HG03159 (cell line): ENCODE data around the gene TBC1D1.

ENCODE experiments used
- ATAC-seq: cut with Tn5 transposase; IDR thresholded peaks from one replicate; pipeline ENCODE4 v1.9.1; 2021; ENCODE audit warnings: mild to moderate bottlenecking, moderate library complexity; ENCODE audit not compliant: unreplicated experiment

Gene TBC1D1

DNA sequence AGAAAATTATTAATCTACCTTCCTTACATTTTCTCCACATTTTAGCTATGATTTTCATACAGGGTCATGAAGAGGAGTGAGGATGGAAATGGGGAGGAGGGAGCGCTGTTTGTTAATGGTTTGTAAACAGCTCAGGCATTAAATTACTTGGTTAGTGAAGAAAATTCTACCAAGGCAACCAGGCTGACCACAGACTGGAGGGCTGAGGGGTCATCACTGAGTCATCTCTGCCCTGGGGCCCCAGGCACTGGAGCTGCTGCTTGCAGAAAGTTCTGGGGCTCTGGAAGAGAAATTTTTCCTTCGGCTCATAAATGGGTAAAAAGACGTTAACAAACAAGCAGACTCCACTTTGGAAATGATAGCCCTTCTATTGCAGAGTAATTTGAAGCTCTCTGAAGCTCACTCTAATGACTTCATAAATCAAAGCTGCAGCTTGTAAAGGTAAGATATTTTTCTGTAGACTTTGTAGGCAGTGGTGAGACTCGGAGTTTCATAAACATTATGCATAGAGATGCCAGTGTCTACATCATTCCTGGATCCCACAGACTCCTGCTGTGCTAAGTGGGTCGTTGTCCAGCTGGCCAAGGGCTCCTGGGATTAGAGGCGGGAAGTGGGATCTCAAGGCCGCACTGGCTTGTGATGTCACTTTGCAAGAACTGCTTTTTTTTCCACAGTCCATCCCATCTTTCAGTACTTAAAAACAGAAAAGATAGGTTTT is 228.9 kb downstream of the TBC1D1 start:
- ATAC-seq = no peak

DNA sequence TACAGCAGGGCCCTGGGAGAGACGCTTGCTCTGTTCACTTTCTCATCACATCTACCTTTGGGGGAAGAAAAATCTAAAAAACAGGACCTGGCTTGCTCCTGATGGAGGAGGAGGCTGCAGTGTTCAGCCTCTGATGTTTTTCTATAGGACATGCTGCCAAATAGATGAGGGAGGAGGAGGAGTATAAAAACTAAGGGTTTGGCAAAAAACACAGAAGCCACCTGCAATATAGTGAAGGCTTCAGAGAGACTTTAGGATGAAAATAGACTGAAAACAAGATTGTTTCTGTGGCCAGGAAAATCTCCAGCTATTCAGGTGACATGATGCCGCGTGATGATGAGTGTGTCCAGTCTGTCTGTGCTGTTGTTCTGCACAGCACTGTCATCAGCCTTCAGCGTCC is 229.9 kb downstream of the TBC1D1 start:
- ATAC-seq = no peak

- ATAC-seq = no peak
These were observed 231.2 kb downstream of the TBC1D1 start for GRCh38 chr4:38122060-38122459.

DNA sequence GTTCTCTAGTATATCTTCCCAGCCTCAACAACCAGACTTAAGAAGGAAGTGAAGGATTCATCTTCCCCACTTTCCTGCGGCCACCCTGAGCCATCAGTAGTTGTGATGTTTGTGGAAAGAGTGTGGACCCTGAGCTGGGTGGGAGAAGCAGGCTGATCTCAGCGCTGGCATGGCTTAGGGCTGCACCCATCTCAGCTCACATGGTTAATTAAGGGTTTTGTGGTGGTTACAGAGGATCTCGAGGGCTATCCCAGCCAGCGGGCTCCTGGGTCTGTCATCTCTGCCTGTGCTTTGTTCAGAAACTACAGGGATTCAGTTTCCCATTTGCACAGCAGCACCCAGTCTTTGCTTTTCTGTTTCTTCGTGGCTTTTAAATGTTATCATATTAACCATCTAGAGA is 232.7 kb downstream of the TBC1D1 start:
- no peak for ATAC-seq

- no peak for ATAC-seq
These were observed 234.1 kb downstream of the TBC1D1 start for GRCh38 chr4:38124961-38125360.

DNA sequence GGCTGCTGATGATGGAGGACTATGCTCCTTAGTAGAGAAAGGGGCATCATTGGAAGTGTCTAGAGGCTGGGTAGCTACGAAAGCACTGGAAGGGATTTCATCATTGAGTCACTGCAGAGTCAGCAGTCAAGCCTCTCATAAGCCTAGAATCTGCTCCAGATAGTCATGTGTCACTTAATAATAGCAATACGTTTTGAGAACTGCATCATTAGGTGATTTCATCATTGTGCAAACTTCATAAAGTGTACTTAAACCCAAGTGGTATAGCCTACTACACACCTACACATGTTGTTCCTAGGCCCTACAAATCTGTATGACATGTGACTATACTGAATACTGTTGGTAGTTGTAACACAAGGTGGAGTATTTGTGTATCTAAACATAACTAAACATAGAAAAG is 234.9 kb downstream of the TBC1D1 start:
- ATAC-seq = no peak

- peak; percentile 35 for ATAC-seq
These were observed 237.9 kb downstream of the TBC1D1 start for GRCh38 chr4:38128478-38129459.

- no peak for ATAC-seq
These were observed 238.8 kb downstream of the TBC1D1 start for GRCh38 chr4:38129460-38130227.

- ATAC-seq = no peak
These were observed 240.0 kb downstream of the TBC1D1 start for GRCh38 chr4:38130884-38131283.

GRCh38 chr4:38131371-38132091 is 240.6 kb downstream of the TBC1D1 start:
- peak; percentile 36 for ATAC-seq

DNA sequence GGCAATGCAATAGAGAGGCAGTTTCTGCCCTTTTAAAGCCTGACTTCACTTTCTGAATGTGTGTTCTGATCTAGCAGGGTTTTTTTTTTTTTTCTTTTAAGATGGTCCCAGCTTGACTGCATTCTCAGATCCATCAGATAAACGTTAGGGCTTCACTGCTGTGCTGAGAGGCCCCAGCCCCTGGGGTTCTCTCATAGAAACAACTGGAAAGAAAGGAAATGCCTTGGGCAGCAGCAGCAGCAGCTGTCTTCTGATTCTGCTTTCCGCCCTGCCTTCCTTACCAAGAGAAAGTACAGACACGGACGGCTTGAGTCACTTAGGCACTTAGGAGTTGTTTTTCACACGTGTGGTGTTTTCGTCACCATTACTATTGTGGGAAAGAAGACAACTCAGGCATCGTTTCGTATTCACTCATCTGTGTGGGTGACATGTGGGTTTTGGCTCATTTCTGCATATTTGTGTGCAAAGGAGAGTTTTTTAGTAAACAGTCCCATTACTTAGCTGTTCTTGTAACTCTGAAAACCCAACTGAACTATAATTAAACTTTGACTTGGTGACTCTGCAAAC is 241.3 kb downstream of the TBC1D1 start:
- ATAC-seq = peak; percentile 79

DNA sequence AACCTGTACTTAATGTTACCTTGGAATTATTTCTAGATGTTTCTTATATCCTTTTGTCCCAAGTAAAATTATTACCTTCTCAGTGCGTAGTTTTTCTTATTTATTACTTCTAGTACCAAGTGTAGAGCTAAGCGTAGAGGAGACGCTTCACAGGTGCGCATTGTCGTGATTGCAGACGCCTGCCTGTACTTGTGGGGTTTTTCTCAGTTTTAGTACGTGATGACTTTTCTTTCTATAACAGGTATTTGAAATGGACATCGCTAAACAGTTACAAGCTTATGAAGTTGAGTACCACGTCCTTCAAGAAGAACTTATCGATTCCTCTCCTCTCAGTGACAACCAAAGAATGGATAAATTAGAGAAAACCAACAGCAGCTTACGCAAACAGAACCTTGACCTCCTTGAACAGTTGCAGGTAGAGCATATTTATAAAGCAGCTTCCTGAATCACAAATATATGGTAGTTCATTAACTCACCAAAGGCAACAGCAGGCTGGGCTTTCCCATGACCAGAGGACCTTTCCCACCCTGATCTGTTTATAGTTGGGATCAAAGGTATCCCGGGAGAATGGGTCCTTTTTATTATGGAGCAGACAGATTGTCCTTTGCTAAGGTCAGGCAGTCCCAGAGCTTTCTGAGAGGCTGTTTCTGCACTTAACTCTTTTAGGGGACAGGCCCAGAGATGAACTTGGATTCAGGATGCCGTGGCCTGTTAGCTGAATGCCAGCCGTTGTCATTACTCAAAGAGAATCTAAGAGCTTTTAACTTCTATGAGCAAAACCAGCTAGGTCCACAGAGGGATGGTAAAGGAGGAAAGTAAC is 242.2 kb downstream of the TBC1D1 start:
- ATAC-seq = no peak

- ATAC-seq = no peak
These were observed 243.0 kb downstream of the TBC1D1 start for GRCh38 chr4:38133711-38134480.

DNA sequence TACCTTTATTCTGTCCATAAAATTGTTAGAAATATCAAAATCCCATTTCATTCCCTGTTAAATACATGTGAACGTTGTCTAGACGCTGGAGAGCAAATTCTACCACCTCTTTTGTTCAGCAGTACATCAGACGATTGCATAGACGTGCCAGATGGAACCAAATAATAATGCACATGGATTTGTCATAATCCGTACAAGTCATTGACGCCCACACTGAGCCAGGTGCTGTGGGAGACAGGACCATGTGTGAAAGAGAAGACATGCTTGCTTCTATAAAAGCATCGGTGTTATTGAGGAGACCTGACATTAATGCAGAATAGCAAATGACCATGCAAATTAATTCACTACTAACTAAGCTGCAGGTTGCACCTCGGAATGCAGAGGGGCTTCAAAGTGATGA is 244.3 kb downstream of the TBC1D1 start:
- ATAC-seq = no peak

DNA sequence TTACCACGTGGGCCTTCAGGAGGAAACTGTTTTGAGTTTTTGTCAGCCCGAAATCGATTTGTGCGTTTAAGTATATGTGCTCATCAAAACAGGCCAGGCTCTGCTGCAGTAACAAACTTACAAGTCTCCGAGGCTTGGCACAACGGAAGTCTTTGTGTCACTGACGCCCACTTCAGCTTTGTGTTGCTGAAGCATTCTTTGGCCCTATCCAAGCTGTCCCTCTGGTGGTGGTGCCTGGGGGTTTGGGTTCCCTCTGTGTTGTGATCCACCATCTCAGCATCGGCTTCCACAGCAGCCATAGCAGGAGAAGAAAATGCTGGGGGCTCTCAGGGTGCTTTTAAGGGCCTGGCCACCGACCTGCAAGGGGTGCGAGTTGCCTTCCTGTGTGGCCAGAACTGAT is 245.7 kb downstream of the TBC1D1 start:
- no peak for ATAC-seq

DNA sequence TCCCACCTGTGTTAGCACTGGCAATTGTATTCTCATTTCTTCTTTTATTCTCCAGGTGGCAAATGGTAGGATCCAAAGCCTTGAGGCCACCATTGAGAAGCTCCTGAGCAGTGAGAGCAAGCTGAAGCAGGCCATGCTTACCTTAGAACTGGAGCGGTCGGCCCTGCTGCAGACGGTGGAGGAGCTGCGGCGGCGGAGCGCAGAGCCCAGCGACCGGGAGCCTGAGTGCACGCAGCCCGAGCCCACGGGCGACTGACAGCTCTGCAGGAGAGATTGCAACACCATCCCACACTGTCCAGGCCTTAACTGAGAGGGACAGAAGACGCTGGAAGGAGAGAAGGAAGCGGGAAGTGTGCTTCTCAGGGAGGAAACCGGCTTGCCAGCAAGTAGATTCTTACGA is 246.2 kb downstream of the TBC1D1 start:
- no peak for ATAC-seq

DNA sequence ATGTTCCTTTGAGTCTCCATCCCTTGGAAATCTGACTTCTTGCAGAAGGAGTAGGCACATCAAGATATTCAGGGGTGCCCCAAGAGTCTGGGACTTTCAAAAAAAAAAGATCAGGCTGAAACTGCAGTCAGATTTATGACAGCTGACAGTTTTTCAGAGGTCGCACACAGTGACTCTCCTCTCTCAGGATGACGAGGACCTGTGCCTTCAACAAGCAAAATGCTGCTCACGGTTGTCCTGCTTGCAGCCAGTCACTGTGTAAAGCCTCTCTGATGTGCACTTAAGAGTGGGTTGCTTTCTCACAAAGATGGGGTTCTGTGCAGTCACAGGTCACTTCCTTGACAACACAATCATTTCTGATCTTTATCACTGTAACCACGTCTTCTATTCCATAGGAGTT is 247.5 kb downstream of the TBC1D1 start:
- ATAC-seq = no peak

GRCh38 chr4:38139187-38139586 is 248.3 kb downstream of the TBC1D1 start:
- ATAC-seq = no peak
